ENCODE measurements around the gene NSD1.

The NSD1 gene

GRCh38 chr5:177332896-177333260 lies 199.3 kb downstream of the NSD1 start:
- no peak overlapping the region for H3K27ac ChIP-seq (ENCODE audit: low read depth, low read length)
- H3K36me3 ChIP-seq (ENCODE audit: control insufficient read depth in 1 of 2, insufficient read depth in 2 of 2, low read length in 2 of 2), result peaks cover 47 to 84% of the 10 kb centered on the region in 2 donors
- no peak overlapping the region for H3K9ac ChIP-seq (ENCODE audit: low read depth in 1 of 2, low read length in 2 of 2)
- H3K9me3 ChIP-seq (ENCODE audit: control insufficient read depth in 1 of 2, low read length in 2 of 2), result no peaks in the 10 kb centered on the region
- H3K4me1 ChIP-seq (ENCODE audit: control insufficient read depth in 1 of 2, insufficient read depth in 2 of 2, low read length in 2 of 2), result no peaks in the 10 kb centered on the region
- no peaks in the 10 kb centered on the region for H3K27me3 ChIP-seq (ENCODE audit: control insufficient read depth in 1 of 2, insufficient read depth in 2 of 2, low read length in 2 of 2)
- H3K4me3 ChIP-seq (ENCODE audit: low read depth in 1 of 2, low read length in 2 of 2), result no peak overlapping the region

GRCh38 chr5:177333420-177334154 lies 200.0 kb downstream of the NSD1 start:
- Histone ChIP-seq H3K4me3 (ENCODE audit: low read depth in 1 of 2, low read length in 2 of 2) (no peak overlapping the region), H3K4me1 (ENCODE audit: control insufficient read depth in 1 of 2, insufficient read depth in 2 of 2, low read length in 2 of 2) (no peaks in the 10 kb centered on the region), H3K27ac (ENCODE audit: low read depth, low read length) (no peak overlapping the region), H3K9me3 (ENCODE audit: control insufficient read depth in 1 of 2, low read length in 2 of 2) (no peaks in the 10 kb centered on the region), H3K9ac (ENCODE audit: low read depth in 1 of 2, low read length in 2 of 2) (no peak overlapping the region), H3K27me3 (ENCODE audit: control insufficient read depth in 1 of 2, insufficient read depth in 2 of 2, low read length in 2 of 2) (no peaks in the 10 kb centered on the region), H3K36me3 (ENCODE audit: control insufficient read depth in 1 of 2, insufficient read depth in 2 of 2, low read length in 2 of 2) (peaks cover 51 to 91% of the 10 kb centered on the region in 2 donors)

GRCh38 chr5:177334155-177334551 lies 200.6 kb downstream of the NSD1 start:
- Histone ChIP-seq H3K9ac (ENCODE audit: low read depth in 1 of 2, low read length in 2 of 2) (no peak overlapping the region), H3K9me3 (ENCODE audit: control insufficient read depth in 1 of 2, low read length in 2 of 2) (no peaks in the 10 kb centered on the region), H3K27ac (ENCODE audit: low read depth, low read length) (no peak overlapping the region), H3K4me1 (ENCODE audit: control insufficient read depth in 1 of 2, insufficient read depth in 2 of 2, low read length in 2 of 2) (no peaks in the 10 kb centered on the region), H3K36me3 (ENCODE audit: control insufficient read depth in 1 of 2, insufficient read depth in 2 of 2, low read length in 2 of 2) (peaks cover 53 to 95% of the 10 kb centered on the region in 2 donors), H3K27me3 (ENCODE audit: control insufficient read depth in 1 of 2, insufficient read depth in 2 of 2, low read length in 2 of 2) (no peaks in the 10 kb centered on the region), H3K4me3 (ENCODE audit: low read depth in 1 of 2, low read length in 2 of 2) (no peak overlapping the region)

- no peak overlapping the region for H3K4me3 ChIP-seq (ENCODE audit: low read depth in 1 of 2, low read length in 2 of 2)
- peaks cover 49 to 92% of the 10 kb centered on the region in 2 donors for H3K36me3 ChIP-seq (ENCODE audit: control insufficient read depth in 1 of 2, insufficient read depth in 2 of 2, low read length in 2 of 2)
- no peaks in the 10 kb centered on the region for H3K9me3 ChIP-seq (ENCODE audit: control insufficient read depth in 1 of 2, low read length in 2 of 2)
- H3K27me3 ChIP-seq (ENCODE audit: control insufficient read depth in 1 of 2, insufficient read depth in 2 of 2, low read length in 2 of 2), result no peaks in the 10 kb centered on the region
- H3K4me1 ChIP-seq (ENCODE audit: control insufficient read depth in 1 of 2, insufficient read depth in 2 of 2, low read length in 2 of 2), result no peaks in the 10 kb centered on the region
- H3K9ac ChIP-seq (ENCODE audit: low read depth in 1 of 2, low read length in 2 of 2), result no peak overlapping the region
- no peak overlapping the region for H3K27ac ChIP-seq (ENCODE audit: low read depth, low read length)
Measured at GRCh38 chr5:177334781-177335700, 201.5 kb downstream of the NSD1 start.

GRCh38 chr5:177335701-177336065 lies 202.1 kb downstream of the NSD1 start:
- Histone ChIP-seq H3K36me3 (ENCODE audit: control insufficient read depth in 1 of 2, insufficient read depth in 2 of 2, low read length in 2 of 2) (peaks cover 44 to 86% of the 10 kb centered on the region in 2 donors), H3K9ac (ENCODE audit: low read depth in 1 of 2, low read length in 2 of 2) (no peak overlapping the region), H3K4me1 (ENCODE audit: control insufficient read depth in 1 of 2, insufficient read depth in 2 of 2, low read length in 2 of 2) (no peaks in the 10 kb centered on the region), H3K27me3 (ENCODE audit: control insufficient read depth in 1 of 2, insufficient read depth in 2 of 2, low read length in 2 of 2) (no peaks in the 10 kb centered on the region), H3K4me3 (ENCODE audit: low read depth in 1 of 2, low read length in 2 of 2) (no peak overlapping the region), H3K9me3 (ENCODE audit: control insufficient read depth in 1 of 2, low read length in 2 of 2) (no peaks in the 10 kb centered on the region), H3K27ac (ENCODE audit: low read depth, low read length) (no peak overlapping the region)

- no peak overlapping the region for H3K9ac ChIP-seq (ENCODE audit: low read depth in 1 of 2, low read length in 2 of 2)
- H3K27me3 ChIP-seq (ENCODE audit: control insufficient read depth in 1 of 2, insufficient read depth in 2 of 2, low read length in 2 of 2), result no peaks in the 10 kb centered on the region
- H3K9me3 ChIP-seq (ENCODE audit: control insufficient read depth in 1 of 2, low read length in 2 of 2), result no peaks in the 10 kb centered on the region
- H3K4me1 ChIP-seq (ENCODE audit: control insufficient read depth in 1 of 2, insufficient read depth in 2 of 2, low read length in 2 of 2), result no peaks in the 10 kb centered on the region
- H3K27ac ChIP-seq (ENCODE audit: low read depth, low read length), result no peak overlapping the region
- H3K4me3 ChIP-seq (ENCODE audit: low read depth in 1 of 2, low read length in 2 of 2), result no peak overlapping the region
- peaks cover 44 to 82% of the 10 kb centered on the region in 2 donors for H3K36me3 ChIP-seq (ENCODE audit: control insufficient read depth in 1 of 2, insufficient read depth in 2 of 2, low read length in 2 of 2)
Measured at GRCh38 chr5:177336112-177336511, 202.5 kb downstream of the NSD1 start.

- no peaks in the 10 kb centered on the region for H3K9me3 ChIP-seq (ENCODE audit: control insufficient read depth in 1 of 2, low read length in 2 of 2)
- no peak overlapping the region for H3K27ac ChIP-seq (ENCODE audit: low read depth, low read length)
- no peak overlapping the region for H3K4me3 ChIP-seq (ENCODE audit: low read depth in 1 of 2, low read length in 2 of 2)
- H3K4me1 ChIP-seq (ENCODE audit: control insufficient read depth in 1 of 2, insufficient read depth in 2 of 2, low read length in 2 of 2), result no peaks in the 10 kb centered on the region
- no peaks in the 10 kb centered on the region for H3K27me3 ChIP-seq (ENCODE audit: control insufficient read depth in 1 of 2, insufficient read depth in 2 of 2, low read length in 2 of 2)
- no peak overlapping the region for H3K9ac ChIP-seq (ENCODE audit: low read depth in 1 of 2, low read length in 2 of 2)
- peaks cover 44 to 79% of the 10 kb centered on the region in 2 donors for H3K36me3 ChIP-seq (ENCODE audit: control insufficient read depth in 1 of 2, insufficient read depth in 2 of 2, low read length in 2 of 2)
Measured at GRCh38 chr5:177336603-177337494, 203.3 kb downstream of the NSD1 start.

GRCh38 chr5:177338251-177339106 lies 204.9 kb downstream of the NSD1 start:
- Histone ChIP-seq H3K9ac (ENCODE audit: low read depth in 1 of 2, low read length in 2 of 2) (no peak overlapping the region), H3K27ac (ENCODE audit: low read depth, low read length) (no peak overlapping the region), H3K4me3 (ENCODE audit: low read depth in 1 of 2, low read length in 2 of 2) (no peak overlapping the region), H3K9me3 (ENCODE audit: control insufficient read depth in 1 of 2, low read length in 2 of 2) (no peaks in the 10 kb centered on the region), H3K27me3 (ENCODE audit: control insufficient read depth in 1 of 2, insufficient read depth in 2 of 2, low read length in 2 of 2) (no peaks in the 10 kb centered on the region), H3K4me1 (ENCODE audit: control insufficient read depth in 1 of 2, insufficient read depth in 2 of 2, low read length in 2 of 2) (no peaks in the 10 kb centered on the region), H3K36me3 (ENCODE audit: control insufficient read depth in 1 of 2, insufficient read depth in 2 of 2, low read length in 2 of 2) (peaks cover 35 to 69% of the 10 kb centered on the region in 2 donors)

- H3K36me3 ChIP-seq (ENCODE audit: control insufficient read depth in 1 of 2, insufficient read depth in 2 of 2, low read length in 2 of 2), result peaks cover 28 to 66% of the 10 kb centered on the region in 2 donors
- no peaks in the 10 kb centered on the region for H3K27me3 ChIP-seq (ENCODE audit: control insufficient read depth in 1 of 2, insufficient read depth in 2 of 2, low read length in 2 of 2)
- no peaks in the 10 kb centered on the region for H3K4me1 ChIP-seq (ENCODE audit: control insufficient read depth in 1 of 2, insufficient read depth in 2 of 2, low read length in 2 of 2)
- H3K9me3 ChIP-seq (ENCODE audit: control insufficient read depth in 1 of 2, low read length in 2 of 2), result no peaks in the 10 kb centered on the region
- H3K4me3 ChIP-seq (ENCODE audit: low read depth in 1 of 2, low read length in 2 of 2), result no peak overlapping the region
- H3K9ac ChIP-seq (ENCODE audit: low read depth in 1 of 2, low read length in 2 of 2), result no peak overlapping the region
- H3K27ac ChIP-seq (ENCODE audit: low read depth, low read length), result no peak overlapping the region
Measured at GRCh38 chr5:177339107-177339638, 205.6 kb downstream of the NSD1 start.
